Measurements from ENCODE around the gene NSUN2.

- TF ChIP-seq CTCF (conservative IDR thresholded peaks at IDR 0.05 in 1 of 2, IDR thresholded peaks at IDR 0.05 in 1 of 2; ENCODE audit: extremely low read depth in 1 of 2, insufficient read depth in 1 of 2, low read depth in 1 of 2, low read length in 2 of 2) (no peak), EZH2 (IDR thresholded peaks at IDR 0.05; ENCODE audit: borderline replicate concordance, low read length) (no peak)
These were observed 35.3 kb downstream of the NSUN2 start for GRCh38 chr5:6597557-6597956.

Data from mammary epithelial cell (primary cell).